HG03469 (cell line): ENCODE measurements around the gene CELF5.
"Not testable (repeated sequence)": the region's sequence is repeated elsewhere in the genome, so short reads cannot be mapped to it uniquely, and the experiment has no call there.

Experiments
- ATAC-seq: cut with Tn5 transposase; IDR thresholded peaks from one replicate; pipeline ENCODE4 v1.9.1; 2021; ENCODE audit warnings: mild to moderate bottlenecking, moderate library complexity, moderate number of reproducible peaks; ENCODE audit not compliant: unreplicated experiment

CELF5 gene

GRCh38 chr19:3287814-3288213 lies 63.4 kb downstream of the CELF5 start:
- ATAC-seq: no peak

GRCh38 chr19:3288437-3288836 lies 64.0 kb downstream of the CELF5 start:
- ATAC-seq: not testable (repeated sequence)

GRCh38 chr19:3289971-3290569 lies 65.6 kb downstream of the CELF5 start:
- ATAC-seq: no peak

GRCh38 chr19:3290858-3291257 lies 66.4 kb downstream of the CELF5 start:
- not testable (repeated sequence) for ATAC-seq

GRCh38 chr19:3291644-3292043 lies 67.2 kb downstream of the CELF5 start:
- ATAC-seq: no peak

- ATAC-seq: no peak
These were observed 68.6 kb downstream of the CELF5 start for GRCh38 chr19:3292958-3293529.

GRCh38 chr19:3293560-3293959 lies 69.1 kb downstream of the CELF5 start:
- no peak for ATAC-seq

- no peak for ATAC-seq
These were observed 69.8 kb downstream of the CELF5 start for GRCh38 chr19:3294080-3294850.

- no peak for ATAC-seq
These were observed 71.1 kb downstream of the CELF5 start for GRCh38 chr19:3295581-3295980.

GRCh38 chr19:3296034-3296433 lies 71.6 kb downstream of the CELF5 start:
- no peak for ATAC-seq

- ATAC-seq: no peak
These were observed 72.0 kb downstream of the CELF5 start for GRCh38 chr19:3296446-3296845.

GRCh38 chr19:3298853-3299449 lies 74.5 kb downstream of the CELF5 start:
- no peak for ATAC-seq

- not testable (repeated sequence) for ATAC-seq
These were observed 76.1 kb downstream of the CELF5 start for GRCh38 chr19:3300566-3300965.

- ATAC-seq: no peak
These were observed 78.3 kb downstream of the CELF5 start for GRCh38 chr19:3302755-3303154.

GRCh38 chr19:3304871-3305423 lies 80.5 kb downstream of the CELF5 start:
- no peak for ATAC-seq

GRCh38 chr19:3309724-3310123 lies 85.3 kb downstream of the CELF5 start:
- no peak for ATAC-seq

- ATAC-seq: no peak
These were observed 85.8 kb downstream of the CELF5 start for GRCh38 chr19:3310280-3310679.

- ATAC-seq: no peak
These were observed 86.2 kb downstream of the CELF5 start for GRCh38 chr19:3310711-3311110.

- no peak for ATAC-seq
These were observed 88.7 kb downstream of the CELF5 start for GRCh38 chr19:3313199-3313575.

GRCh38 chr19:3314962-3315675 lies 90.7 kb downstream of the CELF5 start:
- no peak for ATAC-seq

- ATAC-seq: no peak
These were observed 91.2 kb downstream of the CELF5 start for GRCh38 chr19:3315676-3315973.
